Subcutaneous abdominal adipose tissue (tissue), 5 donors: ENCODE measurements around the gene GMDS.

ENCODE experiments used
- H3K27ac ChIP-seq: one replicate; pipeline ENCODE4 v1.7.0; 2013; ENCODE audit warnings: low read depth, mild to moderate bottlenecking, inconsistent platforms, low read length, moderate library complexity
- H3K27me3 ChIP-seq, 5 donors: one replicate each; pipeline ENCODE4 v1.7.0; 2013; ENCODE audit warnings: low read length in 5 of 5, inconsistent platforms in 1 of 5; ENCODE audit not compliant: control insufficient read depth in 5 of 5, insufficient read depth in 4 of 5
- H3K36me3 ChIP-seq, 5 donors: one replicate each; pipeline ENCODE4 v1.7.0; 2013; ENCODE audit warnings: low read length in 5 of 5; ENCODE audit not compliant: control insufficient read depth in 5 of 5, insufficient read depth in 5 of 5
- H3K4me1 ChIP-seq, 5 donors: one replicate each; pipeline ENCODE4 v1.7.0; 2013; ENCODE audit warnings: low read length in 5 of 5, mild to moderate bottlenecking in 3 of 5, moderate library complexity in 1 of 5; ENCODE audit not compliant: control insufficient read depth in 5 of 5, insufficient read depth in 5 of 5
- H3K4me3 ChIP-seq, 5 donors: one replicate each; pipeline ENCODE4 v1.7.0; 2013; ENCODE audit warnings: low read length in 5 of 5, low read depth in 1 of 5
- H3K9ac ChIP-seq, 5 donors: one replicate each; pipeline ENCODE4 v1.7.0; 2013; ENCODE audit warnings: low read length in 5 of 5, mild to moderate bottlenecking in 4 of 5, moderate library complexity in 3 of 5
- H3K9me3 ChIP-seq, 5 donors: one replicate each; pipeline ENCODE4 v1.7.0; 2013; ENCODE audit warnings: low read length in 5 of 5; ENCODE audit not compliant: control insufficient read depth in 5 of 5
- donor health status: healthy.
- donor health status: healthy.
- donor health status: healthy.
- donor health status: healthy.
- donor health status: healthy.

Gene GMDS

GRCh38 chr6:2244261-2245102 is 923 bp downstream of the GMDS start:
- Histone ChIP-seq H3K27me3 (no peaks in the 10 kb centered on the region), H3K9me3 (no peaks in the 10 kb centered on the region), H3K27ac (no peak overlapping the region), H3K36me3 (peaks cover 0 to 8% (median 0%) of the 10 kb centered on the region in 5 donors), H3K4me3 (peak overlapping the region; percentile 68 to 97 (median 94)), H3K4me1 (peaks cover 0 to 20% (median 17%) of the 10 kb centered on the region in 5 donors), H3K9ac (peak overlapping the region; percentile 57 to 90 (median 84))

- no peak overlapping the region for H3K27ac ChIP-seq
- H3K36me3 ChIP-seq, result no peaks in the 10 kb centered on the region
- no peak overlapping the region for H3K9ac ChIP-seq
- no peaks in the 10 kb centered on the region for H3K27me3 ChIP-seq
- peaks cover 0 to 20% (median 17%) of the 10 kb centered on the region in 5 donors for H3K4me1 ChIP-seq
- no peaks in the 10 kb centered on the region for H3K9me3 ChIP-seq
- H3K4me3 ChIP-seq, result no peak overlapping the region
Measured at GRCh38 chr6:2242311-2242710, 3.1 kb downstream of the GMDS start.

GRCh38 chr6:2240961-2241360 is 4.4 kb downstream of the GMDS start:
- no peak overlapping the region for H3K9ac ChIP-seq
- H3K4me3 ChIP-seq, result no peak overlapping the region
- no peak overlapping the region for H3K27ac ChIP-seq

GRCh38 chr6:2237001-2237400 is 8.4 kb downstream of the GMDS start:
- Histone ChIP-seq H3K4me1 (no peaks in the 10 kb centered on the region), H3K36me3 (no peaks in the 10 kb centered on the region), H3K4me3 (no peak overlapping the region), H3K9ac (no peak overlapping the region), H3K27ac (no peak overlapping the region), H3K27me3 (no peaks in the 10 kb centered on the region), H3K9me3 (no peaks in the 10 kb centered on the region)

More at GRCh38 chr6:2240961-2241360, 4.4 kb downstream of the GMDS start:
- no peaks in the 10 kb centered on the region for H3K9me3 ChIP-seq
- H3K4me1 ChIP-seq, result peaks cover 0 to 12% (median 10%) of the 10 kb centered on the region in 5 donors
- H3K27me3 ChIP-seq, result no peaks in the 10 kb centered on the region
- no peaks in the 10 kb centered on the region for H3K36me3 ChIP-seq

GRCh38 chr6:2235777-2236495 is 9.5 kb downstream of the GMDS start:
- Histone ChIP-seq H3K9me3 (no peaks in the 10 kb centered on the region), H3K9ac (peak overlapping the region in 1 of 5 donors; percentile 20), H3K27ac (no peak overlapping the region), H3K4me3 (no peak overlapping the region), H3K36me3 (no peaks in the 10 kb centered on the region), H3K4me1 (peaks cover 0 to 4% (median 0%) of the 10 kb centered on the region in 5 donors), H3K27me3 (no peaks in the 10 kb centered on the region)

GRCh38 chr6:2232445-2232844 is 13.0 kb downstream of the GMDS start:
- no peaks in the 10 kb centered on the region for H3K36me3 ChIP-seq
- H3K27me3 ChIP-seq, result no peaks in the 10 kb centered on the region
- no peak overlapping the region for H3K9ac ChIP-seq
- peaks cover 0 to 4% (median 0%) of the 10 kb centered on the region in 5 donors for H3K4me1 ChIP-seq
- H3K9me3 ChIP-seq, result no peaks in the 10 kb centered on the region
- no peak overlapping the region for H3K27ac ChIP-seq
- no peak overlapping the region for H3K4me3 ChIP-seq

GRCh38 chr6:2231438-2231837 is 14.0 kb downstream of the GMDS start:
- Histone ChIP-seq H3K27ac (no peak overlapping the region), H3K9ac (no peak overlapping the region), H3K9me3 (no peaks in the 10 kb centered on the region), H3K4me3 (no peak overlapping the region), H3K27me3 (no peaks in the 10 kb centered on the region), H3K36me3 (no peaks in the 10 kb centered on the region), H3K4me1 (peaks cover 0 to 4% (median 0%) of the 10 kb centered on the region in 5 donors)

GRCh38 chr6:2230659-2231277 is 14.6 kb downstream of the GMDS start:
- peaks cover 0 to 4% (median 0%) of the 10 kb centered on the region in 5 donors for H3K4me1 ChIP-seq
- H3K27me3 ChIP-seq, result no peaks in the 10 kb centered on the region
- no peak overlapping the region for H3K9ac ChIP-seq
- H3K4me3 ChIP-seq, result no peak overlapping the region
- no peaks in the 10 kb centered on the region for H3K36me3 ChIP-seq
- no peak overlapping the region for H3K27ac ChIP-seq
- H3K9me3 ChIP-seq, result no peaks in the 10 kb centered on the region

- no peak overlapping the region for H3K4me3 ChIP-seq
- no peaks in the 10 kb centered on the region for H3K36me3 ChIP-seq
- no peaks in the 10 kb centered on the region for H3K27me3 ChIP-seq
- no peak overlapping the region for H3K9ac ChIP-seq
- H3K27ac ChIP-seq, result no peak overlapping the region
- H3K4me1 ChIP-seq, result peaks cover 0 to 9% (median 0%) of the 10 kb centered on the region in 5 donors
- H3K9me3 ChIP-seq, result no peaks in the 10 kb centered on the region
Measured at GRCh38 chr6:2229742-2230141, 15.7 kb downstream of the GMDS start.

GRCh38 chr6:2229039-2229438 is 16.4 kb downstream of the GMDS start:
- H3K36me3 ChIP-seq, result no peaks in the 10 kb centered on the region
- H3K27ac ChIP-seq, result no peak overlapping the region
- no peak overlapping the region for H3K9ac ChIP-seq
- H3K9me3 ChIP-seq, result no peaks in the 10 kb centered on the region
- peaks cover 0 to 9% (median 0%) of the 10 kb centered on the region in 5 donors for H3K4me1 ChIP-seq
- no peaks in the 10 kb centered on the region for H3K27me3 ChIP-seq
- H3K4me3 ChIP-seq, result no peak overlapping the region
